Upper lobe of left lung (tissue), 4 donors: ENCODE measurements around the gene DCLK1.

Experiments
- CTCF ChIP-seq, 6 experiments: fragments of 450-650 bp in 4 of 6; fragments of 200-600 bp in 2 of 6; sonication (generic) in 2 of 6; IDR thresholded peaks; one replicate each; pipeline ENCODE4 v1.5.1; 2016 to 2019; ENCODE audit warnings: antibody characterized with exemption in 6 of 6
- EP300 ChIP-seq, 4 donors: sonication (generic); formaldehyde crosslinking; IDR thresholded peaks; one replicate each; pipeline ENCODE4 v1.5.1; 2017; ENCODE audit warnings: antibody characterized with exemption in 4 of 4, control low read depth in 2 of 4
- POLR2A ChIP-seq, 4 donors: fragments of 450-650 bp; IDR thresholded peaks; one replicate each; pipeline ENCODE4 v1.5.1; 2016 to 2017; ENCODE audit warnings: antibody characterized with exemption in 4 of 4, mild to moderate bottlenecking in 2 of 4
- POLR2AphosphoS5 ChIP-seq, 2 donors: sonication (generic); formaldehyde crosslinking; IDR thresholded peaks; one replicate each; pipeline ENCODE4 v1.5.1; 2017; ENCODE audit warnings: antibody characterized with exemption in 2 of 2

GRCh38 chr13:35927567-35928021, 203.6 kb downstream of the DCLK1 start:
- TF ChIP-seq CTCF (IDR thresholded peaks at IDR 0.05) (no peak), POLR2A (IDR thresholded peaks at IDR 0.05) (no peak), EP300 (IDR thresholded peaks at IDR 0.05) (no peak), POLR2AphosphoS5 (IDR thresholded peaks at IDR 0.05) (no peak)
